RKO (cell line): ENCODE measurements around the gene PEDS1.
"Not testable (repeated sequence)": the region's sequence is repeated elsewhere in the genome, so short reads cannot be mapped to it uniquely, and the experiment has no call there.

Experiments used
- DNase-seq: peaks from one replicate; pipeline ENCODE4 v3.0.0-alpha.2; 2016; ENCODE audit warnings: low spot score

Gene PEDS1

GRCh38 chr20:50135157-50135556 is 18.4 kb downstream of the PEDS1 start:
- not testable (repeated sequence) for DNase-seq

- no peak for DNase-seq
These were observed 19.9 kb downstream of the PEDS1 start for GRCh38 chr20:50133474-50134217.

- no peak for DNase-seq
These were observed 20.5 kb downstream of the PEDS1 start for GRCh38 chr20:50133041-50133440.

GRCh38 chr20:50130995-50131394 is 22.5 kb downstream of the PEDS1 start:
- DNase-seq: no peak

- no peak for DNase-seq
These were observed 23.2 kb downstream of the PEDS1 start for GRCh38 chr20:50130356-50130723.

GRCh38 chr20:50129662-50130355 is 23.7 kb downstream of the PEDS1 start:
- peak; percentile 34 for DNase-seq

- no peak for DNase-seq
These were observed 25.0 kb downstream of the PEDS1 start for GRCh38 chr20:50128520-50128905.

- no peak for DNase-seq
These were observed 25.7 kb downstream of the PEDS1 start for GRCh38 chr20:50127587-50128519.

GRCh38 chr20:50126662-50127061 is 26.9 kb downstream of the PEDS1 start:
- no peak for DNase-seq

- DNase-seq: no peak
These were observed 28.2 kb downstream of the PEDS1 start for GRCh38 chr20:50125279-50125678.

- DNase-seq: no peak
These were observed 29.0 kb downstream of the PEDS1 start for GRCh38 chr20:50124496-50124895.

GRCh38 chr20:50123418-50123817 is 30.1 kb downstream of the PEDS1 start:
- DNase-seq: no peak

- DNase-seq: no peak
These were observed 30.8 kb downstream of the PEDS1 start for GRCh38 chr20:50122763-50123162.

- DNase-seq: peak; percentile 60
These were observed 31.7 kb downstream of the PEDS1 start for GRCh38 chr20:50121858-50122271.

- DNase-seq: peak; percentile 75
These were observed 32.4 kb downstream of the PEDS1 start for GRCh38 chr20:50120935-50121693.

GRCh38 chr20:50118203-50118602 is 35.3 kb downstream of the PEDS1 start:
- no peak for DNase-seq

- no peak for DNase-seq
These were observed 37.0 kb downstream of the PEDS1 start for GRCh38 chr20:50116368-50116999.

- peak; percentile 100 for DNase-seq
These were observed 37.7 kb downstream of the PEDS1 start for GRCh38 chr20:50115591-50116367.

GRCh38 chr20:50115041-50115512 is 38.4 kb downstream of the PEDS1 start:
- no peak for DNase-seq
